Measurements from ENCODE around the gene TLE3.
A peak's percentile ranks its signal among the peaks of the same experiment; 100 is the strongest.

TLE3 gene

GRCh38 chr15:70096215-70097062 lies 1.3 kb downstream of the TLE3 start:
- Histone ChIP-seq H3K27me3 (replicated peaks; ENCODE audit: control insufficient read depth, insufficient read depth, low read length) (no peaks in the 10 kb centered on the region; the same call in 1 of the 2 replicates), H3K36me3 (ENCODE audit: control insufficient read depth, insufficient read depth, low read length) (peaks cover 4% of the 10 kb centered on the region), H3K4me3 (replicated peaks; ENCODE audit: low read depth, low read length) (peak overlapping the region; percentile 94)
- TF ChIP-seq CTCF (IDR thresholded peaks at IDR 0.05; ENCODE audit: insufficient read depth, low read length, poor library complexity, severe bottlenecking), result no peak
- peak; percentile 52 for DNase-seq (ENCODE audit: extremely low read depth, insufficient read length)

GRCh38 chr15:70095408-70096214 lies 2.1 kb downstream of the TLE3 start:
- peak overlapping the region; percentile 94 for H3K4me3 ChIP-seq (replicated peaks; ENCODE audit: low read depth, low read length)
- TF ChIP-seq CTCF (IDR thresholded peaks at IDR 0.05; ENCODE audit: insufficient read depth, low read length, poor library complexity, severe bottlenecking), result peak; percentile 13
- no peaks in the 10 kb centered on the region; the same call in 1 of the 2 replicates for H3K27me3 ChIP-seq (replicated peaks; ENCODE audit: control insufficient read depth, insufficient read depth, low read length)
- peak; percentile 71 for DNase-seq (ENCODE audit: extremely low read depth, insufficient read length)
- peaks cover 5% of the 10 kb centered on the region for H3K36me3 ChIP-seq (ENCODE audit: control insufficient read depth, insufficient read depth, low read length)

- no peak for TF ChIP-seq CTCF (IDR thresholded peaks at IDR 0.05; ENCODE audit: insufficient read depth, low read length, poor library complexity, severe bottlenecking)
- DNase-seq (ENCODE audit: extremely low read depth, insufficient read length), result no peak
- peak overlapping the region; percentile 94 for H3K4me3 ChIP-seq (replicated peaks; ENCODE audit: low read depth, low read length)
- H3K36me3 ChIP-seq (ENCODE audit: control insufficient read depth, insufficient read depth, low read length), result peaks cover 7% of the 10 kb centered on the region
- no peaks in the 10 kb centered on the region for H3K27me3 ChIP-seq (replicated peaks; ENCODE audit: control insufficient read depth, insufficient read depth, low read length)
Observed at GRCh38 chr15:70094690-70095311, 2.9 kb downstream of the TLE3 start.

GRCh38 chr15:70093481-70094319 lies 4.0 kb downstream of the TLE3 start:
- no peak for DNase-seq (ENCODE audit: extremely low read depth, insufficient read length)
- no peak for TF ChIP-seq CTCF (IDR thresholded peaks at IDR 0.05; ENCODE audit: insufficient read depth, low read length, poor library complexity, severe bottlenecking)
- Histone ChIP-seq H3K4me3 (replicated peaks; ENCODE audit: low read depth, low read length) (peak overlapping the region; percentile 24), H3K27me3 (replicated peaks; ENCODE audit: control insufficient read depth, insufficient read depth, low read length) (no peaks in the 10 kb centered on the region), H3K36me3 (ENCODE audit: control insufficient read depth, insufficient read depth, low read length) (peaks cover 10% of the 10 kb centered on the region)

GRCh38 chr15:70093070-70093469 lies 4.6 kb downstream of the TLE3 start:
- Histone ChIP-seq H3K27me3 (replicated peaks; ENCODE audit: control insufficient read depth, insufficient read depth, low read length) (no peaks in the 10 kb centered on the region), H3K36me3 (ENCODE audit: control insufficient read depth, insufficient read depth, low read length) (peaks cover 10% of the 10 kb centered on the region), H3K4me3 (replicated peaks; ENCODE audit: low read depth, low read length) (no peak overlapping the region)
- no peak for TF ChIP-seq CTCF (IDR thresholded peaks at IDR 0.05; ENCODE audit: insufficient read depth, low read length, poor library complexity, severe bottlenecking)
- DNase-seq (ENCODE audit: extremely low read depth, insufficient read length), result no peak
